CD4-positive, alpha-beta T cell treated with Interferon alpha-2 for 1 hour (primary cell): ENCODE data around the gene SPRR5.
A peak's percentile ranks its signal among the peaks of the same experiment; 100 is the strongest.

Experiments used
- DNase-seq, 2 donors: peaks; one replicate each; pipeline ENCODE4 v3.0.0-alpha.2; 2020 to 2022

The SPRR5 gene, protein sequence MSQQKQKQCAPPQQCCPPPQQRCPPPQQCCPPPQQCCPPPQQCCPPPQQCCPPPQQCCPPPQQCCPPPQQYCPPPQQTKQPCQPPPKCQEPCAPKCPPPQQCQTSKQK

DNA sequence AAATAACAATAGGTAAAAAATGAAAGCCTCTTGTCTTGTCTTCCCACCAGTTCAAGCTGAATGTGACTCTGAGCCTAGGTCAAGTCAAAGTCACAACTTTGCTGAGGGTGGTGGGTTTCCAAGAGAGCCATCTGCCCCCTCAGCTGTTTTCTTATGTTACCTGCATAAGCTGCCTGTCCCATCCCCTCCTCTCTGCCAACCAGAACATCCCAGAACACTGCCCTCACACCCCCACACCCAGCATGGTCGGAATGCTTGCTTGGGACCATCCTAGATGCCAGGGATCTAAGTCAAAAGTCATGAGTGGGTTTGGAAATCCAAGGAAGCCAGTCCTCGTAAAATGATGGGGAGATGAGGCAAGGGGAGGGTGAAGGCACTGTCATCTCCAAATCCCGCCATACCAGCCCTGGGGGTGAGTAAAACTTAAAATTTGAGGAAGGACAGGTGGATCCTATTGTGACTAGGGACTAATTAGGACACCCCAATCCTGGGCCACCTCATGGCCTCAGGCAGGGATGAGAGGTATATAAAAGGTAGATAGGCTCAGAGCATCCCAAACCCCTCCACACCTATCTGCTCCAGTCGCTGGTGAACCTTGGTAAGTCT, at the start of gene SPRR5:
Gene SPRR5, plus strand, starts transcription at position 556 of the 606 bp plus-strand sequence. CDS start 1,349 bp downstream, outside the sequence.
- no peak for DNase-seq

DNA sequence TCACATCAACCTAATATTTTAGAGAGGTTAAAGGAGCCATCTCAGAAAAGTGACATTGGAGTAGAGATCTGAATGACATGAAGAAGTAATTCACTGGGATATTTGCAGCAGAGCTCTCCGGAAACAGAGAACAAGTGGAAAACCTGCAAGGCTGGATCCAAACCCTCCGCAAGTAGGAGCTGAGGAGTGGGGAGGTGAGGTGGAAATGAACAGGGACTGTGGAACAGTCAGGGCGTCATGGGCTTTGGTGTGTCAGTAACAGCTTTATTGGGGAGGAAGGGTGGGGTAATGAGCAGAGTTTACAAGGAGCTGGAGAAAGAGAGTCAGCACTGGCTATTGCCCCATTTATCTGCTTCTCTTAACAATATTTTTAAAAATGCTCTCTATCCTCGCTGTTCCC, 48.0 kb upstream of the SPRR5 start:
- no peak for DNase-seq

DNA sequence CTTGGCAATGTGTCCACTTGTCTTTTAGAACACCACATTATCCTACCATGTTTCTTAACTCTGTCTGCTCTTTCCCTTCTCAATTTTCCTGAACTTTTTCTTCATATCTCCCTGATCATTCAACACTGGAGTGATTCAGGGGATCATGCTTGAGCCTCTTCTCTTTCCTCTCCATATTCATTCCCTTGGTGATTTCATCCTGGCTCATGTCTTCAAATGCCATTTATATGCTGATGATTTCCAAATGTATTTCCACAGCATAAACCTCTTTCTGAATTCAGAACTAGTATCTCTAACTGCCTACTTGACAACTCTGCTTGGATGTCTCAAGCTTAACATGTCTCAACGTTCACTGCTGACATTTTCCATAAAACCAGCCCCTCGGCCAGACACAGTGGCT, 47.1 kb upstream of the SPRR5 start:
- no peak for DNase-seq

- no peak for DNase-seq
Measured at GRCh38 chr1:152901631-152902030, 45.4 kb upstream of the SPRR5 start.

GRCh38 chr1:152902636-152903035, 44.4 kb upstream of the SPRR5 start:
- no peak for DNase-seq

GRCh38 chr1:152904688-152905440, 42.1 kb upstream of the SPRR5 start:
- no peak for DNase-seq

GRCh38 chr1:152906023-152906565, 40.9 kb upstream of the SPRR5 start:
- no peak for DNase-seq

DNA sequence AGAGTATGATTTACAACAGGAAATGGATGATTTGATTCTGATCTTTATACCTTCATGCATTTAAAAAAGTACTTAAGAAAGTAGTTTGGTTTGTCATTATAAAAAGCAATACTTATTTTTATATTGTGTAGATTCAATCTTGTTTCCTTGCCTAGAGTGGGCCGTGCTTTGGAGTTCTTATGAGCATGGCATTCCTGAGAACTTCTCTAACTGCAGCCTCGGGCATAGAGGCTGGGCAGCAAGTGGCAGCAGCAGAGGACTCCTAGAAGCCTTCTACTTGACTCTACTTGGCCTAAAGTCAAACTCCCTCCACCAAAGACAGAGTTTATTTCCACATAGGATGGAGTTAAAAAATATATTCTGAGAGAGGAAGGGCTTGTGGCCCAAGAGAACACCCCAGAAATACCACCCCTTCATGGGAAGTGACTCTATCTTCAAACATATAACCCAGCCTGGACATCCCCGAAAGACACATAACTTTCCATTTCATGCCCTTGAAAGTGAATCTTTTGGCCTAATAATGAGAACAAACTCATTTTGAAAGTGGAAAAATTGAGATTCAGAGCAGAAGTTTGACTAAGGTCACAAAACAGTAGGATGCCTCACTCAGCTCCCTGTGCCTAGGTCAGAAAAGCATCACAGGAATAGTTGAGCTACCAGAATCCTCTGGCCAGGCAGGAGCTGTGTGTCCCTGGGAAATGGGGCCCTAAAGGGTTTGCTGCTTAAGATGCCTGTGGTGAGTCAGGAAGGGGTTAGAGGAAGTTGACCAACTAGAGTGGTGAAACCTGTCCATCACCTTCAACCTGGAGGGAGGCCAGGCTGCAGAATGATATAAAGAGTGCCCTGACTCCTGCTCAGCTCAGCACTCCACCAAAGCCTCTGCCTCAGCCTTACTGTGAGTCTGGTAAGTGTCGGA, 39.1 kb upstream of the SPRR5 start, which contains the start of gene IVL:
Gene IVL, plus strand, starts transcription at position 861 of the 916 bp plus-strand sequence. CDS start 1,252 bp downstream, outside the sequence.
- no peak for DNase-seq

DNA sequence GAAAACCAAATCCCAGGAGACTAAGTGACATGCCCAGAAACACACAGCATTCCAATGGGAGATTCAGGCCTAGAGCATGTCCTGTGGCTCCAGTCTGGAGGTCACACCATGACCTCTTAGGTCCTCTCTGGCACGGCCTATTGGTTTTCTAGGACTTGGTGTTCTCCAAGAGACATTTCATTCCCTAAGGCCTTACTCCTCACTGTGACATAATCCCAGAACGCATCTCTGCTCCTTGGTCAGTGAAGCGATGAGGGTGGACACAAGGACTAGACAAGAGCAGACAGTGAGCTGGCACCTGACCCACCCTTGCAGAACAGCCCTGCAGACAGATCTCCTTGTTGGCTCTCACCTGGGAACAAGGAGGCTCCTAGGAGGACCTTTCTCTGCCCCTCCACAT, 37.8 kb upstream of the SPRR5 start:
- DNase-seq = no peak

DNA sequence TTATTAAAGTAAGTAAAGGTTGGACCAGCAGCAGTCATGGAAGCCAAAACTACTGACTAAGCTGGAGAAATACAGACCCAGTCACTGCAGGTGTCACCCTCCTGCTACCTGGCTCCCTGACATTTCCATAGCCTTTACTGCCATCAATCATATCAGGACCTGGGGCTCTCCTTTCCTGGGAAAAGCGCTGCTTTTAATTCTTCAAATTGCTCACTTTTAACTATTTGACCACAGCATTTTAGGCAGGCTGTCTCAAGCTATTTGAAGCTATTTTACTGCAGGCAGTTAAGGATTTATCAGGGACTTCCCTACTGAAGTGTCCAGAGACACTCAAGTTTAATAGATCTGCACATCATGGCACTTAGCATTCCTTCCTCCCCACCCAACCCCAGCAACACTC, 34.5 kb upstream of the SPRR5 start:
- DNase-seq = no peak

GRCh38 chr1:152912900-152913299, 34.1 kb upstream of the SPRR5 start:
- DNase-seq = peak in 1 of 2 donors; percentile 2

DNA sequence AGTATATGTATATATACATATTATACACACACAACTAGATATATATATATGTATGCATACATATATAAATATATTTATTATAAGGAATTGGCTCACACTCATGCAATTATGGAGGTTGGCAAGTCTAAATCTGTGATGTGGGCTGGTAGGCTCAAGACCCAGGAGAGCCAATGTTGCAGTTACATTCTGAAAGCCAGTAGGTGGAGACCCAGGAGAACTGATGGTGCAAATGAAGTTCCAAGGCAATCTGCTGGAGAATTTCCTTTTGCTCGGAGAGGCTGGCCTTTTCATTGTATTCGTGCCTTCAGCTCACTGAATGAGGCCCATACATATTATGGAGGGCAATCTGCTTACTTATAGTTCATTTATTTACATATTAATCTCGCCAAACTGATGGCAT, 29.2 kb upstream of the SPRR5 start:
- no peak for DNase-seq

DNA sequence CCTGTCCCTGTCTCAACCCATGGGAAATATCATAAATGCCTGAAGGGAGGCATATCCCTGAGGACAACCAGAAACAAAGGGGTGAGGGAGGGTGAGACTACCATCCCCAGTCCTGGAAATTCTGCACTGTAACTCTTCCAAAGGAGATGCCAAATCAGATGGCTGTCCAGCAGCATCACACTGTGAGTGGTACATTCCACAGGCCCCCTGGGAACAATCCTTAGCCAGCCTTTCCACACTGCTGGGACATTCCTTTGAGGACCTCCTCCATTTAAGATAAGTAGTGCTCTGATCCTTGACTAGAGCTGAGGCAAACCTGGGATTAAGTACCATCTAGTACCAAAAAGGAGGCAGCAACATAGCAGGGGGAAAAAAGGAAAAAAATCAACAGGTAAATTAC, 27.9 kb upstream of the SPRR5 start:
- DNase-seq = no peak

- no peak for DNase-seq
Measured at GRCh38 chr1:152924191-152924590, 22.8 kb upstream of the SPRR5 start.

- peak in 1 of 2 donors; percentile 8 for DNase-seq
Measured at GRCh38 chr1:152926091-152926490, 20.9 kb upstream of the SPRR5 start.

DNA sequence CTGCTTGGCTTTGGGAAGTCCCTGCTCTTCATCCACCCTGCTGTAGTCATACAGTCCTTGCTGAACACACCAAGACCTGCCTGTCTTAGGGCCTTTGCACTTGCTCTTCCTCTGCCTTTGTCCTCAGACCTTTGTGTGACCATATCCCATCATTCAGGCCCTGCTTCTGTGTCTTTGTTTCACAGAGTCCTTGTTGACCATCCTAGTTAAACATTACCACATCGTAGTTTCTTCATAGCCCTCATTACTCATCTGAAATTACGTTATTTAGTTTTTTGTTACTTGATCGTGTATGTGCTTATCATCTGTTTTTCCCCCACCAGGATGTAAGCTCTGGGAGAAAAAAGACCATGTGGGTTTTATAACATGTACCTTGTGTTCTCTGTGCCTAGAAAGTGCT, 18.3 kb upstream of the SPRR5 start:
- no peak for DNase-seq

- DNase-seq = no peak
Measured at GRCh38 chr1:152932170-152932811, 14.7 kb upstream of the SPRR5 start.

- DNase-seq = no peak
Measured at GRCh38 chr1:152933196-152933595, 13.8 kb upstream of the SPRR5 start.

DNA sequence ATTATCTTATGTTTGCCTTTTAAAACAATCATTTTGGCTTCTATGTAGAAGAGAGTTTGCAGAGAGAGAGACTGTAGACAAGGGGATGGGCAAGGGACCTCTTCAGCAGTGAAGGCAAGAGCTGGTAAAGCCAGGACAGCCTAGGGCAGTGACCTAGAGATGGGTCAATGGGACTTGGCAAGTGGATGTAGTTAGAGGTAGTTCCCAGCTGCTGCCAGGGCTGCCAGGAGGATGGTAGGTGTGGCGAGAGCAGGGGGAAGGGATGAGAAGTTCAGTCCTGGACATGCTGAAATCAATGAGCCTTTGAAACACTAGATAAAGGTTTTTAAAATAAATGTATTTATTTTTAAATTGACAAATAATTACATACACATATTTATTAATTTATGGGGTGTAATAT, 6.4 kb upstream of the SPRR5 start:
- DNase-seq = no peak

DNA sequence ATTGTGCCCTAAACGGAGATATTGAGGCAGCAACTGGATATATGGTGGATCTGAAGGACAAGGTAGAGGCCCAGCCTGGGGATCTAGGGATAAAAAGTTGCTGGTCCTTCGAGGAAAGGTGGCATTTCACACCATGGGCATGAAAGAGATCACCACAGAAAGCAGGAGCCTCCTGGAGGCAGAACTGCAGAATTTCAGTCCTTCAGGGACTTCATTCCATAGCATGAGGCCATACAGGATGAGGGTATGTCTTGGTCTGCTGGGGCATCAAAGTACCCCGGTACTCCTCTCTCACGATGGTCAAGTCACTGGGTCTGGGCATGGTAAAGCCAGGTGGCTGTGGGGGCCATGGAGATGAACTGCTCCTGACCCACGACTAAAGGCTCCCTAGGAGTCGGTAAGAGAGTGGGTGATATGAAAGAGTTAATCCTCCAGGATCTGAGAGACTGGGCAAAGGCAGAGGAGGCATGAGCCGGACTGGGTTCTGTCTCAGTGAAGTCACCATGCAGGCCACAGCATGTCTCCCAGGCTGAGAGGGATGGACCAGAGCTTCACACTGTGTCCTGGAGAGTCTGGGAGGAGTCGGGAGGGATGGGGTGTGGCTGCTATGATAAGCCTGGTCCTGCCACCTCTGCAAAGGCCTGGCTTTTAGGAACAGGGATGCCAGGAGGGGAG, 5.8 kb upstream of the SPRR5 start:
- no peak for DNase-seq

DNA sequence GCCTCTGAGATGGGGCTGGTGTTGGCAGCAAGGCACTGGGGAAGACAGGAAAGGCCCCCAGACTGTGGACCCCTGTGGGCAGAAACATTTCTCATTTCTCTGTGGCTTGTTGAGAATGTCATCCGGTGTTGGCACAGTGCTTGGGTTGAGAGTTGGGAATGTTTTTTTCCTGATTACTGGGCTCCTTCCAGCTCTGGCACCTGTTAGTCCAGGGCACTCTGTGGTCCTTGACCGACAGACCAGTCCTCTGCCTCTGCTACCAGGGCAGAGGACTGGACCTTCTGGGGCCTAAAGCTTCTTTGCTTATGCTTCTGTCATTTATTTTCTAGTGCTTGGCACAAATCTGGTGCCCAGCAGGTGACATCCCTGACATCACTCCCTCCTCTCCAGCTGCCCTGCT, 4.8 kb upstream of the SPRR5 start:
- DNase-seq = no peak

- DNase-seq = no peak
Measured at GRCh38 chr1:152946248-152946647, 758 bp upstream of the SPRR5 start.
